Metanephros (tissue), 2 donors: Measurements from ENCODE around the gene ARL14. TPM values are rescaled to one million over a fixed set of nuclear protein-coding genes. Genes with fewer than 3 reads are reported as not detected.

Experiments
- small RNA-seq: library from RNA; depleted of rRNA; stranded (forward); fragments of <200 nt; gene quantifications from one replicate; pipeline ENCODE3, GENCODE V24; 2014; ENCODE audit warnings: low replicate concordance
- total RNA-seq: library from RNA; depleted of rRNA; stranded (reverse); fragments of >200 nt; gene quantifications from one replicate; pipeline ENCODE4 v1.2.3, GENCODE V29; 2014

ARL14 gene
- not detected for total RNA-seq

DNA sequence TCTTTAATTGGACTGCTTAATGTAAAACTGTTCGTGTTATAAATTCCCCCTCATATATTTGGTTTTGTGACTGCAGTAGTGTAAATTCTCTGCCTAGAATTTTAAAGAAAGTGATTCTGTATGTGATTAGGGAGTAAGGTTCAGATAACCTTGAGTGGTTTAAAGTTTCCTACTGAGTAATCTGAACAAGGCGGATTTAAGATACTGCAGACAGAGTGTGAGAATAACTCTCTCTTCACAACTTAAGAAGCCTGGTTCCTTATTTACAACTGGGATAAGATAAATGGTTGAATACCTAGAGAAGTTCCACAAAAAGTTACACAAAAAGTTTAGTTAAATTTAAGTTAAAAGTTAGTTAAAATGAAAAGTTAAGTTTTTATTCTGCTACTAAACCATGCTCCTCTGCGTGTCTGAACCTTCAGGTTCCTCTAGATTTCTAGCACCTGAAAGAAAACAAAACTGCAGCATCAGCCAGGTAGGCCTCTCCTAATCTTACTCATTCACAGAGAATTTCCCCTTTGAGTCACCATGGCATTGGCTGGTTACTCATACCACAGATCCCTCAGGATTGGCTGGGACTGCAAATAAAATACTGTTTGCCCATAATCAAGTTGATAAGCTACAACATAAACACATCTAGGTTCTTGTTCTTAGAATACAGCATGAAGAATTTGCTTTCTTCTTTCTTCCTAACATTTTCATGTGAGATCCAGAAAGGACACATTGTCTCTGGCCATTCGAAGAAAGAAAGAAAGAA is at the start of gene ARL14:
Gene ARL14 (plus strand): TSS at position 614 of the 757 bp plus-strand sequence. CDS start 187 bp downstream, outside the sequence.

Small RNA genes within 50 kb of the gene (small RNA-seq; reads per million reads assigned to genes)
- not detected for gene RF00139

Other genes with a start within 250 kb of the ARL14 start
- gene TRIM59, start 227.4 kb upstream of the ARL14 start, total RNA-seq = 15.9 TPM
- gene KPNA4, start 111.6 kb upstream of the ARL14 start, total RNA-seq = 40.3 TPM
- gene PPM1L, start 79.1 kb downstream of the ARL14 start, total RNA-seq = 17.7 TPM